Measurements from ENCODE around the gene SMYD4. TPM values are rescaled to one million over a fixed set of nuclear protein-coding genes. Genes with fewer than 3 reads are reported as not detected.

The SMYD4 gene
- total RNA-seq, 4 donors from 2014 or later = 15.1 to 19.9 (median 17.5) TPM

DNA sequence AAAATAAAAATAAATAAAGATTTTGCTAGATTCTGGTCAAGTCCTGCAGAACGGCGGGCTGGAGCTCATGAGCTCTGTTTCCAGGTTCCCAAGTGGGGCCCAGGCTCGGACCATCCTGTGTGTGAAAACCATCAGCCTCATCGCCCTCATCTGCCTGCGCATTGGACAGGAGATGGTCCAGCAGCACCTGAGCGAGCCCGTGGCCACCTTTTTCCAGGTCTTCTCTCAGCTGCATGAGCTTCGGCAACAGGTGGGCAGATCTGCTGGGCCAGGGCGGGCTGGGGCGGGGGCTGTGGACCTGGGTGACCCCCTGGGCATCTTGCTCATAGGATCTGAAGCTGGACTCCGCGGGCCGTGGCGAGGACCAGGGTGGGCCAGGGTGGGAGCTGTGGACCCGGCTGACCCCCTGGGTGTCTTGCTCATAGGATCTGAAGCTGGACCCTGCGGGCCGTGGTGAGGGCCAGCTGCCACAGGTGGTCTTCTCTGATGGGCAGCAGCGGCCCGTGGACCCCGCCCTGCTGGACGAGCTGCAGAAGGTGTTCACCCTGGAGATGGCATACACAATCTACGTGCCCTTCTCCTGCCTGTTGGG lies 97.4 kb downstream of the SMYD4 start:
- Histone ChIP-seq H3K27ac (peak overlapping the region in 1 of 4 donors; percentile 31), H3K4me1 (peaks cover 0 to 60% (median 28%) of the 10 kb centered on the region in 4 donors), H3K4me3 (no peak overlapping the region), H3K36me3 (peaks cover 2 to 95% (median 4%) of the 10 kb centered on the region in 3 donors), H3K9me3 (no peaks in the 10 kb centered on the region), H3K27me3 (no peaks in the 10 kb centered on the region)
- WGBS, 2 donors = 89 to 92% methylated on average over 19 to 21 of the region's 22 CpGs
- no peak for DNase-seq (ENCODE audit: low spot score in 2 of 2)
- TF ChIP-seq EP300 (IDR thresholded peaks at IDR 0.05) (no peak), POLR2A (IDR thresholded peaks at IDR 0.05) (no peak)
- TF ChIP-seq, protein P1, sequence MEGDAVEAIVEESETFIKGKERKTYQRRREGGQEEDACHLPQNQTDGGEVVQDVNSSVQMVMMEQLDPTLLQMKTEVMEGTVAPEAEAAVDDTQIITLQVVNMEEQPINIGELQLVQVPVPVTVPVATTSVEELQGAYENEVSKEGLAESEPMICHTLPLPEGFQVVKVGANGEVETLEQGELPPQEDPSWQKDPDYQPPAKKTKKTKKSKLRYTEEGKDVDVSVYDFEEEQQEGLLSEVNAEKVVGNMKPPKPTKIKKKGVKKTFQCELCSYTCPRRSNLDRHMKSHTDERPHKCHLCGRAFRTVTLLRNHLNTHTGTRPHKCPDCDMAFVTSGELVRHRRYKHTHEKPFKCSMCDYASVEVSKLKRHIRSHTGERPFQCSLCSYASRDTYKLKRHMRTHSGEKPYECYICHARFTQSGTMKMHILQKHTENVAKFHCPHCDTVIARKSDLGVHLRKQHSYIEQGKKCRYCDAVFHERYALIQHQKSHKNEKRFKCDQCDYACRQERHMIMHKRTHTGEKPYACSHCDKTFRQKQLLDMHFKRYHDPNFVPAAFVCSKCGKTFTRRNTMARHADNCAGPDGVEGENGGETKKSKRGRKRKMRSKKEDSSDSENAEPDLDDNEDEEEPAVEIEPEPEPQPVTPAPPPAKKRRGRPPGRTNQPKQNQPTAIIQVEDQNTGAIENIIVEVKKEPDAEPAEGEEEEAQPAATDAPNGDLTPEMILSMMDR (IDR thresholded peaks at IDR 0.05) = no peak

DNA sequence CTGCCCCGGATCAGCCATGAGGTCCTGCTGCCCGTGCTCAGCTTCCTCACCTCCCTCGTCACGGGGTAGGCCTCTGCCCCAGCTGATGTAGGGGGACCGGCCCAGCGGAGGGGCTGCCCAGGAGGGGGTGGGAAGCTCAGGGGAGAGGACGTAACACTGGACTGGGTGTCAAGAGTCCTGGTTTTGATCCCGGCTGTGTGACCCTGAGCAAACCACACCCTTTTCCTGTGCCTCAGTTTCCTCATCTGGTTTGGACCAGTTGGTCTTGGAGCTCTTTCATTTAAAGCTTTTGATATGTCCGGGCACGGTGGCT lies 98.6 kb downstream of the SMYD4 start:
- WGBS, 2 donors = 81% methylated on average over 10 of the region's 10 CpGs

DNA sequence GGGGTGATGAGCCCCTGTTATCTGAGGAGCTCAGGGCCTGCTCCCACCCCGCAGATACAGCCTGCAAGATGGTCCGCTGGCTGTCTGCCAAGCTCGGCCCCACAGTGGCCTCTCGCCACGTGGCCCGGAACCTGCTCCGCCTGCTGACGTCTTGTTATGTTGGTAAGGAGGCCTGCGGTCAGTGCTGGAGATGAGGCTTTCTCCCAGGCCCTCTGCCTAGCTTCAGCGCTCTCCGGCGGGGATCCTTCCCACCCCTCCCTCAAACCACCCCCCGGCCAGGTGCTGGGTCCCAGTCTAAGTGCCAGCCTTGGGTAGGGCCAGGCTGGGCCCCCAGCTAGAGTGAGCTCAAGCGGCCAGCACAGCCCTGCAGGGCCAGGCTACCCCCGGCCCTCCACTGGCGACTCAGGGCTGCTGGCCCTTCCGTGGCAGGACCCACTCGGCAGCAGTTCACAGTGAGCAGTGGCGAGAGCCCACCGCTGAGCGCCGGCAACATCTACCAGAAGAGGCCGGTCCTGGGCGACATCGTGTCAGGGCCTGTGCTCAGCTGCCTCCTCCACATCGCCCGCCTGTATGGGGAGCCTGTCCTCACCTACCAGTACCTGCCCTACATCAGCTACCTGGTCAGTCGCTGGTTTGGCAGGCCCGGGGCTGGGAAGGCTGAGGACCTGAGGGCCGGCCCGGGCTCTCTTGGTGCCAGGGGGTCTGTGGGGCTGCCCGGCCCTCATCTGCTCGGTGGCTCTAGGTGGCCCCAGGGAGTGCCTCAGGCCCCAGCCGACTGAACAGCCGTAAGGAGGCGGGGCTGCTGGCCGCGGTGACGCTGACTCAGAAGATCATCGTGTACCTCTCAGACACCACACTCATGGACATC lies 99.1 kb downstream of the SMYD4 start:
- H3K27me3 ChIP-seq = no peaks in the 10 kb centered on the region
- DNase-seq (ENCODE audit: low spot score in 2 of 2) = peak; percentile 94 to 96
- peaks cover 4 to 94% (median 6%) of the 10 kb centered on the region in 3 donors for H3K36me3 ChIP-seq
- no peaks in the 10 kb centered on the region for H3K9me3 ChIP-seq
- peaks cover 0 to 60% (median 20%) of the 10 kb centered on the region in 4 donors for H3K4me1 ChIP-seq
- WGBS, 2 donors = 56 to 79% methylated on average over 15 to 36 of the region's 40 CpGs
- peak overlapping the region; percentile 87 to 98 (median 92) for H3K27ac ChIP-seq
- peak overlapping the region in 3 of 4 donors; percentile 16 to 43 (median 26) for H3K4me3 ChIP-seq
- TF ChIP-seq EP300 (IDR thresholded peaks at IDR 0.05) = peak; percentile 35 to 88
- peak; percentile 46 to 73 for TF ChIP-seq POLR2A (IDR thresholded peaks at IDR 0.05)
- TF ChIP-seq, protein P1 (IDR thresholded peaks at IDR 0.05) = no peak

More for the DNA sequence above, 98.6 kb downstream of the SMYD4 start:
- TF ChIP-seq, protein P1 (IDR thresholded peaks at IDR 0.05) = no peak
- no peak for TF ChIP-seq EP300 (IDR thresholded peaks at IDR 0.05)
- no peak for TF ChIP-seq POLR2A (IDR thresholded peaks at IDR 0.05)
- DNase-seq (ENCODE audit: low spot score in 2 of 2) = no peak
- H3K9me3 ChIP-seq = no peaks in the 10 kb centered on the region
- no peaks in the 10 kb centered on the region for H3K27me3 ChIP-seq
- peaks cover 0 to 60% (median 19%) of the 10 kb centered on the region in 4 donors for H3K4me1 ChIP-seq
- peak overlapping the region; percentile 87 to 98 (median 92) for H3K27ac ChIP-seq
- peaks cover 4 to 97% (median 6%) of the 10 kb centered on the region in 3 donors for H3K36me3 ChIP-seq
- H3K4me3 ChIP-seq = peak overlapping the region in 1 of 4 donors; percentile 43

DNA sequence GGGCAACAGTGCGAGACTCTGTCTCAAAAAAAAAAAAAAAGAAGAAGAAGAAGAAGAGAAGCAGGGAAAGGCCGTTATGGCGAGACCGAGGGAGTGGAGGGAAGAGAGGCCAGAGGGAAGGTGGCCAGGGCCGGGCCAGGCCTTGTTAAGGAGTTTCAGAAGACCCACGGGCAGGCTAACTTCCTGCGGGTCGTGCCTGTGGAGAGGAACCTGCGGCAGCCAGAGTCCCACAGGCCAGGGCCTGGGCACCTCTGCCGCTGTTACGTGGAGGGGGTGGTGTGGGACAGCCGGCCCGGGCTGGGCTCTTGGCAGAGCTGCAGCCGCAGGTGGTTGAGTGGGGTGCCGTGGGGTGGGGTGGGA lies 99.8 kb downstream of the SMYD4 start:
- DNase-seq (ENCODE audit: low spot score in 2 of 2) = no peak
- Histone ChIP-seq H3K27me3 (no peaks in the 10 kb centered on the region), H3K36me3 (peaks cover 4 to 88% (median 6%) of the 10 kb centered on the region in 3 donors), H3K9me3 (no peaks in the 10 kb centered on the region), H3K4me1 (peaks cover 0 to 61% (median 26%) of the 10 kb centered on the region in 4 donors), H3K27ac (peak overlapping the region; percentile 87 to 98 (median 92)), H3K4me3 (peak overlapping the region in 1 of 4 donors; percentile 43)
- TF ChIP-seq, protein P1 (IDR thresholded peaks at IDR 0.05) = no peak
- no peak for TF ChIP-seq POLR2A (IDR thresholded peaks at IDR 0.05)
- no peak for TF ChIP-seq EP300 (IDR thresholded peaks at IDR 0.05)
- 49% methylated on average over 9 to 15 of the region's 15 CpGs for WGBS, 2 donors

Other genes with a start within 250 kb of the SMYD4 start
- gene SLC43A2, start 201.1 kb downstream of the SMYD4 start, total RNA-seq = 10 to 100 TPM; 10.3 to 26.1 (median 14.1) TPM
- 10 to 100 TPM in 3 of 4 donors, 1 to 10 TPM in 1; 7.1 to 30.6 (median 21.7) TPM for gene SCARF1, start 184.2 kb downstream of the SMYD4 start, total RNA-seq
- gene RILP, start 180.0 kb downstream of the SMYD4 start, total RNA-seq = 10 to 100 TPM; 17.6 to 59.1 (median 57.3) TPM
- gene PRPF8, start 145.0 kb downstream of the SMYD4 start, total RNA-seq = 100 to 1,000 TPM; 176 to 235 (median 194) TPM
- 10 to 100 TPM in 3 of 4 donors, 1 to 10 TPM in 1; 7.5 to 11.8 (median 11.1) TPM for gene TLCD2, start 119.5 kb downstream of the SMYD4 start, total RNA-seq
- gene WDR81, start 105.2 kb downstream of the SMYD4 start, total RNA-seq = 100 to 1,000 TPM in 2 of 4 donors, 10 to 100 TPM in 2; 54.4 to 111 (median 92.0) TPM
- 10 to 100 TPM in 2 of 4 donors, 1 to 10 TPM in 2; 6.1 to 21.3 (median 11.4) TPM for gene SERPINF2, start 87.0 kb downstream of the SMYD4 start, total RNA-seq
- 1,000 to 10,000 TPM in 1 of 4 donors, 100 to 1,000 TPM in 3; 720 to 2,221 (median 908) TPM for gene SERPINF1, start 67.8 kb downstream of the SMYD4 start, total RNA-seq
- 10 to 100 TPM; 18.0 to 31.0 (median 26.7) TPM for gene RPA1, start 103 bp upstream of the SMYD4 start, total RNA-seq
- gene RTN4RL1, start 195.4 kb upstream of the SMYD4 start, total RNA-seq = 10 to 100 TPM in 1 of 4 donors, 1 to 10 TPM in 3; 7.3 to 12.6 (median 7.8) TPM
- gene DPH1, start 200.3 kb upstream of the SMYD4 start, total RNA-seq = 100 to 1,000 TPM in 1 of 4 donors, 10 to 100 TPM in 3; 56.3 to 137 (median 63.9) TPM
- gene OVCA2, start 212.1 kb upstream of the SMYD4 start, total RNA-seq = 10 to 100 TPM; 18.6 to 37.3 (median 35.0) TPM
- gene HIC1, start 225.2 kb upstream of the SMYD4 start, total RNA-seq = 10 to 100 TPM; 27.6 to 64.7 (median 50.0) TPM

Measured in tibial nerve (tissue), 4 donors.